Type B pancreatic cell (in vitro differentiated cells): ENCODE measurements around the gene LRCH1. TPM values are rescaled to one million over a fixed set of nuclear protein-coding genes. Genes with fewer than 3 reads are reported as not detected.
A peak's percentile ranks its signal among the peaks of the same experiment; 100 is the strongest.

Experiments used
- DNase-seq: peaks from one replicate; pipeline ENCODE4 v3.0.0; 2021; ENCODE audit warnings: mixed read lengths; ENCODE audit not compliant: unreplicated experiment; ENCODE audit errors: extremely low spot score
- H3K27ac Mint-ChIP-seq: 2 replicates; pipeline ENCODE4 v1.8.0; 2021; ENCODE audit warnings: mild to moderate bottlenecking, mixed read lengths
- H3K27me3 Mint-ChIP-seq: 2 replicates; pipeline ENCODE4 v1.8.0; 2021; ENCODE audit warnings: mixed read lengths
- H3K36me3 Mint-ChIP-seq: 2 replicates; pipeline ENCODE4 v1.8.0; 2021; ENCODE audit warnings: mixed read lengths
- H3K4me1 Mint-ChIP-seq: one replicate; pipeline ENCODE4 v1.8.0; 2021; ENCODE audit warnings: mixed read lengths; ENCODE audit not compliant: unreplicated experiment
- H3K4me3 Mint-ChIP-seq: 2 replicates; pipeline ENCODE4 v1.8.0; 2021; ENCODE audit warnings: mild to moderate bottlenecking, mixed read lengths
- H3K9me3 Mint-ChIP-seq: 2 replicates; pipeline ENCODE4 v1.8.0; 2021; ENCODE audit warnings: mixed read lengths
- CTCF ChIP-seq: fragments of 200-600 bp; sonication (generic); conservative IDR thresholded peaks from 2 replicates; pipeline ENCODE4 v1.5.0; 2021; ENCODE audit warnings: antibody characterized with exemption, mild to moderate bottlenecking
- total RNA-seq: library from RNA; stranded (reverse); gene quantifications from 2 replicates; pipeline ENCODE4 v1.2.1, GENCODE V29; 2021; ENCODE audit warnings: low replicate concordance

LRCH1 gene
- total RNA-seq, 1 donor from 2014 or later, result 23.0 TPM

- no peak for DNase-seq
- no peak for TF ChIP-seq CTCF
- Mint-ChIP-seq H3K27me3 (no peaks in the 10 kb centered on the region), H3K36me3 (peaks cover 6% of the 10 kb centered on the region), H3K4me3 (no peak overlapping the region), H3K4me1 (peaks cover 22% of the 10 kb centered on the region), H3K27ac (no peak overlapping the region), H3K9me3 (no peaks in the 10 kb centered on the region)
Measured at GRCh38 chr13:46679369-46680120, 126.6 kb downstream of the LRCH1 start.

GRCh38 chr13:46682015-46682414 lies 129.0 kb downstream of the LRCH1 start:
- Mint-ChIP-seq H3K27ac (no peak overlapping the region), H3K9me3 (no peaks in the 10 kb centered on the region), H3K4me1 (peaks cover 29% of the 10 kb centered on the region), H3K27me3 (no peaks in the 10 kb centered on the region), H3K36me3 (no peaks in the 10 kb centered on the region), H3K4me3 (no peak overlapping the region)
- no peak for TF ChIP-seq CTCF
- no peak for DNase-seq

- TF ChIP-seq CTCF, result no peak
- H3K27ac Mint-ChIP-seq, result no peak overlapping the region
- H3K9me3 Mint-ChIP-seq, result no peaks in the 10 kb centered on the region
- H3K4me1 Mint-ChIP-seq, result peaks cover 31% of the 10 kb centered on the region
- DNase-seq, result no peak
- no peak overlapping the region for H3K4me3 Mint-ChIP-seq
- no peaks in the 10 kb centered on the region for H3K27me3 Mint-ChIP-seq
- no peaks in the 10 kb centered on the region for H3K36me3 Mint-ChIP-seq
Measured at GRCh38 chr13:46682707-46683106, 129.7 kb downstream of the LRCH1 start.

- H3K27ac Mint-ChIP-seq, result no peak overlapping the region
- no peak for DNase-seq
- H3K9me3 Mint-ChIP-seq, result no peaks in the 10 kb centered on the region
- peak overlapping the region; percentile 2 for H3K4me3 Mint-ChIP-seq
- no peak for TF ChIP-seq CTCF
- H3K4me1 Mint-ChIP-seq, result peaks cover 35% of the 10 kb centered on the region
- H3K36me3 Mint-ChIP-seq, result no peaks in the 10 kb centered on the region
- no peaks in the 10 kb centered on the region for H3K27me3 Mint-ChIP-seq
Measured at GRCh38 chr13:46683676-46684260, 130.8 kb downstream of the LRCH1 start.

GRCh38 chr13:46684287-46685001 lies 131.5 kb downstream of the LRCH1 start:
- H3K27me3 Mint-ChIP-seq, result no peaks in the 10 kb centered on the region

More at GRCh38 chr13:46684287-46685001, 131.5 kb downstream of the LRCH1 start:
- Mint-ChIP-seq H3K36me3 (no peaks in the 10 kb centered on the region), H3K9me3 (no peaks in the 10 kb centered on the region), H3K27ac (peak overlapping the region; percentile 39), H3K4me3 (peak overlapping the region; percentile 38), H3K4me1 (peaks cover 35% of the 10 kb centered on the region)
- DNase-seq, result no peak
- TF ChIP-seq CTCF, result peak; percentile 43
